ENCODE results near the gene CES4A.
"Not testable (repeated sequence)": the region's sequence is repeated elsewhere in the genome, so short reads cannot be mapped to it uniquely, and the experiment has no call there.

CES4A gene

GRCh38 chr16:67024384-67025209, 36.2 kb downstream of the CES4A start:
- DNase-seq = no peak

DNA sequence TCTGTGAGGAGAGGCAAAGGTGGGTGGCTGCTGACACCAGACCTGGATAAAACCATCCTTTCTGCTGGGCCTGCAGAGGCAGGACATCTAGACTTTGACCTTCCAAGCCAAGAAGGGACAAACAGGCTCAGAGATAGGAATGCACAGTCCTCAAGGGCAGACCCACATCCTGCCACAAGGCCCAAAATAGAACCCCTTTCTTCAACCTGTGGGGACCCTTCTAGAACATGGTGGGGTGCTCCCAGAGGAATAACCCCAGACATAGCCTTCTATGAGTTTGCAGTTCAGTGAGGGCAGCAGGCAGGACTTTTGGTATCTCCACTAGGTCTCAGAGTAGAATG, 36.8 kb downstream of the CES4A start:
- DNase-seq = no peak

DNA sequence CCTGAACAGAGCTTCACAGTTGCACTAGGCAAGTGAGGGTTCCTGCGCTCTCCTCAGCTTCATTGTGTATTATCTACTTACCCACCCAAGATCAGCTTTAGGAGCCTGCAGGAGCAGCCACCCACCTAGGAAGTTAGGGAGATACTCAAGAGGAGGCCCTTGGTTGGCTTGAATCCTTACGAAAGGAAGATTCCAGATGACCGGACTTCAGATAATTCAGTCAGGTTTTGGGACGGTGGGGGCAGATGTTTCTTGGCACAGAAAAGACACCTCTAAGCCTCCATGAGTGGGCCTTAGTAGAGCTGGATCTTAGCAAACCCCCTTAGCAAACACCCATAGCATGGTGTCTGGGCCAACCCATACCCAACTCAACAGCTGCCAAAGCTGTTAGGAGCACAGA, 38.2 kb downstream of the CES4A start:
- no peak for DNase-seq

- DNase-seq = no peak
Measured at GRCh38 chr16:67027046-67027445, 38.7 kb downstream of the CES4A start.

- no peak for DNase-seq
Measured at GRCh38 chr16:67028167-67028695, 39.8 kb downstream of the CES4A start.

DNA sequence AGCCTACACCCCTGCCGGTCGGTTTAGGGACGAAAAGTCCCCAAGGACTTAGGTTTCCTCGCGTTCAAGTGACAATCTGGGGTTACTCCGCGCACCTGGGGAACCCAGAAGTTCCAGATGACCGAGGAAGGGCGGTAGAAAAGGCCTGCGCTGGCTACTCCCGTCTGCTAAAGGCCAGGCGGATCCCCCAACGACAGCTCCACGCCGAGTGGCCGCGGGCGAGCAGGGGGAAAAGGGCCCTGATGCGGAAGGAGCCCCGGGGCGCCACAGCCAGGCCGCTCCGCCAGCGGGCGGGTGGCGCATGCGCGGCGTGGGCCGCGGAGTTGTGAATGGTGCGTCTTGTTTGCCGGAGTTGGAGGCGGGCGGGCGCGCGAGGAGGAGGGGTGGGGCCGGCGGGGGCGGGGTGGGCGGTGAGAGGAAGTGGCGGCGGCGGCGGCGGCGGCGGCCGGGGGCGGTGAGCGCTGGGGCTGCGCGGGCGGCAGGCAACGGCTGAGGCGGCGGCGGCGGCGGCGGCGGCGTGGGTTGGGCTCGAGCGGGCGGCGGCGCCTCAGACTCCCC, 40.4 kb downstream of the CES4A start, which contains the start of gene CBFB:
Gene CBFB (plus strand): TSS at position 454 of the 558 bp plus-strand sequence. CDS start 259 bp downstream, outside the sequence.
- peak; percentile 44 for DNase-seq

- no peak for DNase-seq
Measured at GRCh38 chr16:67029254-67030096, 41.1 kb downstream of the CES4A start.

DNA sequence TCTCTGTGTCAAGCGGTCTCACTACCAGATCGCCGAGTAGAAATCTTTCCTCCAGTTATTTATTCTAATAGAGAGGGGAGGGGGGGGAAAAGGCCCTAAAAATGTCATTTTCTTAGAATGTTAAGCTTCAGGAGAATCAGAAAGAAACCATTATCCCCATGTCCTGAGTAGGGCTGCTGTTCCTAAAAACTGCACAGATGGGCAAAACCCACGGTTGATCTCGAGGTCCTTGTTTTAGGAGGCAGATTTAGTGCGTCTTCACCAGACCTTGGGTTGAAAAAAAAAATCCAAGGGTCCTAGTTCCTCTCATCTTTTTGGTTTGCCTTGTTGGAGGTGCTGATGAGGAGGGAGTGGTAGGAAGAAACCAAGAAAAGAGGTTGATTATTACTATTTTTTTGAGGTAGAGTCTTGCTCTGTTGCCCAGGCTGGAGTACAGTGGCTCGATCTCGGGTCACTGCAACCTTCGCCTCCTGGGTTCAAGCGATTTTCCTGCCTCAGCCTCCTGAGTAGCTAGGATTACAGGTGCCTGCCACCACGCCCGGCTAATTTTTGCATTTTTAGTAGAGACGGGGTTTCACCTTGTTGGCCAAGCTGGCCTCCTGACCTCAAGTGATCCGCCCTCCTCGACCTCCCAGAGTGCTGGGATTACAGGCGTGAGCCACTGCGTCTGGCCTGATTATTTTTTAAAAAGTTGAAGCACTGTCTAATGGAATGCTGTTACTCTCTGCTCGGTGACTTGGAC, 42.0 kb downstream of the CES4A start:
- no peak for DNase-seq

- no peak for DNase-seq
Measured at GRCh38 chr16:67034487-67034886, 46.1 kb downstream of the CES4A start.

DNA sequence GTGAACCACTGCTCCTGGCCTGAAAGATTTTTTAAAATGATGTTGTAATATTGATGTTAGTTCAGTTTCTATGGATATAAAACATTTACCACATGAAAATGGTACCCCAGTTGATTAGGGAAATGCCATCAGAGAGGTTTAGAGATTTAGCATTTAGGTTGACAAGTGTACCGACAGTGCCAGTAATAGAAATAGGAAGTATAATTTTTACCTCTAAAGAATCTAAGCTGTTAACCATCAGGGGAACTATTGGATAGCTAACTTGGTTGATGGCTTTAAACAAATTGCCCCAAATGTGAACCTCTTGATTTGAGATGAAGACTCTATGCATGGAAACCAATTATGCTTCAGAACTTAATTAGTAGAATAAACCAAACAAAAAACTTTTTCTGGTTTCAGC, 47.0 kb downstream of the CES4A start:
- no peak for DNase-seq

DNA sequence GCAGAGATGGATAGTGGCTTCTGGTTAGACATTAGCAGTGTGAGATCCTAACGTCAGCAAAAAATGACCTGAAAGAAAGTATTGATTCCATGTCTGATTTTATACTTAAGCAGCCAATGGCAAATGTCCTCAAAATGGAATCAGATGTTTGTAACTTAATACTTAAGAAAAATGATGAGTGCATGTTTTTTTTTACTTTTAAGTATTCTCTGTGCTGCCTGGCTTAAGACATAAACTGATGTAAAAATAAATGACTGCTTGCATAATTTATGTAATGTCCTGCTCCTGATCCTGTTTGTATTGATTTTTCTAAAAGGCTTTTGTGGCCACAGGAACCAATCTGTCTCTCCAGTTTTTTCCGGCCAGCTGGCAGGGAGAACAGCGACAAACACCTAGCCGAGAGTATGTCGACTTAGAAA, 47.9 kb downstream of the CES4A start:
- no peak for DNase-seq

DNA sequence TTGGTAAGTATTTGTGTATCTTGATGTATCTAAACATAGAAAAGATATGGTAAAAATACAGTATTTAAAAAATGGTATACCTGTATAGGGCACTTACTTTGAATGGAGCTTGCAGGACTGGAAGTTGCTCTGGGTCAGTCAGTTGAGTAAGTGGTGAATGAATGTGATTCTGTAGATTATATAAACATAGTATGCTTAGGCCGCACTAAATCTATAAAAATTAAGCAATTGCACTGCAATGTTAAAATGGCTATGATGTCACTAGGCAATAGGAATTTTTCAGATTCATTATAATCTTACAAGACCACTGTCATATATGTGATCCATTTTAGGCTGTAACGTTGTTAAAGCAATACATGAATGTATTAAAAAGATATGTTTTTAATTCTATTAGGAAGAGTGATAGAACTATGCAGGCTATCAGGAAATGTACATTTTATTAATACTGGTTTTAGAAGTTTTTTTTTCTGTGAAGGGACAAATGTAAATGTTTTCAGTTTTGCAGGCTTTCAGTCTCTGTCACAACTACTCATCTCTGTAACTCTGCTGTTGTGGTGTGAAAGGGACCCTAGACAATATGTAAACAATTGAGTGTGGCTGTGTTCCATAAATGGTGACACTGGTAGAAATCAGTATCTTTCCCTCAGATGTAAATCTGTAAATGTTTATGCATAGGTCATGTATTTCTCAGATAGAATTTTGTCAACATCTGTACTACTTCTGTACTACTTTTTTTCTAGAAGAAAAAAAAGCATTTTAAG, 51.1 kb downstream of the CES4A start:
- DNase-seq = no peak

DNA sequence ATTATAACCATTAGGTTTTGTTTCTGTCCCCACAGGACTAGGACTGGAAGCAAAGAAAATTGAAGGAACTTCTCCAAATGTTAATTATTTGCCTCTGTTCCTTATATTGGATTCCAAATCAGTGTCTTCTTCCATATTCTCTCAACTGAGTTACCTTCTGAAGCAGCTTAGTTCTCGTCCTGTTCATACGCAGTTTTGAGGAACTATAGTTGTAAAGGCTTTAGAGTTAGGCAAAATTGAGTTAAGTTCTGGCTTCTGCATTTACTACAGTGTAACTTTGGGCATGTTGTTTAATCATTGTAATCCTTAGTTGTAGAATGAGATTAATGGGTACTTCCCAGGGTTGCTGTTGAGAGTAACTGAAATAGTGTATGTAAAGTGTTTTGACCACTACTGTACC, 51.8 kb downstream of the CES4A start:
- no peak for DNase-seq

GRCh38 chr16:67040906-67041305, 52.5 kb downstream of the CES4A start:
- no peak for DNase-seq

GRCh38 chr16:67041520-67041919, 53.1 kb downstream of the CES4A start:
- not testable (repeated sequence) for DNase-seq

DNA sequence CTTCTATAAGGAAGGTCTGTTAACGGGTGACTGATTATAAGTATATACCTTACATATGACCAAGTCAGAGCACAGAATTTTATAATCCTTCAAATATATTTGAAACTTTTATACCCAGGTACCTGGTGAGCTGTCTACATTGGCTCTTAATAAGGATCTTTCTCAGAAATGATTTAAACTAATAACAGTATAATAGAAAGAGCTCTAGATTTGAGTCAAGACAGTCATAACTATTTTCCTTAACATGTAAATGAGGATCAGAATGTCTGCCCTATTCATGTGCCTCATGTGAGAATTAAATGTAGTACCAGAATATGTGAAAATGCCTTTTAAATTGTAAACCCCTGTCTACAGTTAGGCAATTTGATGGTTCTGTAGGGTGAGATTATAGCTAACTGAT, 55.0 kb downstream of the CES4A start:
- DNase-seq = no peak

GRCh38 chr16:67050796-67051195, 62.4 kb downstream of the CES4A start:
- no peak for DNase-seq

DNA sequence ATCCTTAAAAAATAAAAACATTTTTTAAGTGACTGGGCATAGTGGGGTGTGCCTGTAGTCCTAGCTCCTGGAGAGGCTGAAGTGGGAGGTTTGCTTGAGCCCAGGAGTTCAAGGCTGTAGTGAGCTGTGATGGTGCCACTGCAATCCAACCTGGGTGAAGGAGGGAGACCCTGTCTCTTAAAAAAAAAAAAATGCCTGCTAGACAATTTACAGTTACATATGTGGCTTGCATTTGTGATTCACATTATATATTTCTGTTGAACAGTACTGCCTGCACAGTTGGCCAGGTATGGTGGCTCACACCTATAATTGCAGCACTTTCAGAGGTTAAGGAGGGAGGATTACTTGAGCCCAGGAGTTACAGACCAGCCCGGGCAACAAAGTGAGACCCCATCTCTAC, 64.0 kb downstream of the CES4A start:
- DNase-seq = no peak

DNA sequence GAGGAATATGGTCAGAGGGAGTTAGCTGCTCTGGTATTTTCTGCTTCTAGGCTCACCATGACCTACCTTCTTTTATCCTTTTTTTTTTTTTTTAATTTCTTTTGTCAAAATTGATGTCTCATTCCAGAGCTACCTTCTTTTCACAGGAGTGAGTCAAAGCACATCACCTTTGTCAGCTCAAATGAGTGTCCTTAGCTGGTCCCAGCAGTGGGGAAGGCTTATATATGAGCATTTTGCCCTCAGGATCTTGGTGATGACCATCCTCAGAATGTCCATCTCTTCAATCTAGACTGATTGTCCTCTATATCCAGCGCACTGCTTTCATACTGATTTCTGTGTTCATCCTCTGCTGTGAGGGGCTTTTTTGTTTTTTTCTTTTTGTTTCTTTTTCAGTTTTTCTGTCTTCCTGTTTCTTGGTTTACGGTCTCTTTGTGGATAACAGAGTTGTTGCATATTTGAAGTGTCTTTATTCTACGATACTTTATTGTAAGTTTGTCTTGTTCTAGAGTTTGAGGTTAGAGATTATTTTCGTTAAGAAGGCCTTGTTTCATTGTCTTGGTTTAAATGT, 65.5 kb downstream of the CES4A start:
- no peak for DNase-seq

DNA sequence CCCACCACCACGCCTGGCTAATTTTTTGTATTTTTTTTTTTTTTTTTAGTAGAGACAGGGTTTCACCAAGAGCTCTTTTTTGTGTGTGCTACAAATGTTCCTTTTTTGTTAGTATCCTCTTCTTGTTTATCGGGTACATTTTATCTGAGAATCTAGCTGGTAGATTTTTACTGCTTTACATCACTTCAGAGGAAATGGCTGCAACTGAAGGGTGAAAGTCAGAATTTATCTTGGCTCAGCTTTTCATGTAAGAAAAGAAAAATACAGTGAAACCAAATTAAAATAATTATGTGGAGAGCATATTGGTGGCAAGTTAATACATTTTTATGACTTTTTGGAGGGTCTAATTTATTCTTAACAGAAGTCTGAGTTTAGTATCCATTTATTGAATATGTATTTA, 66.5 kb downstream of the CES4A start:
- DNase-seq = no peak

GRCh38 chr16:67055712-67056487, 67.5 kb downstream of the CES4A start:
- DNase-seq = no peak

Data from SIG-M5 (cell line).